HG03064 (cell line): Measurements from ENCODE around the gene ACAD9.
"Not testable (repeated sequence)": the region's sequence is repeated elsewhere in the genome, so short reads cannot be mapped to it uniquely, and the experiment has no call there.

Experiments
- ATAC-seq: cut with Tn5 transposase; IDR thresholded peaks from one replicate; pipeline ENCODE4 v1.9.1; 2021; ENCODE audit warnings: low read depth; ENCODE audit not compliant: unreplicated experiment

The ACAD9 gene

DNA sequence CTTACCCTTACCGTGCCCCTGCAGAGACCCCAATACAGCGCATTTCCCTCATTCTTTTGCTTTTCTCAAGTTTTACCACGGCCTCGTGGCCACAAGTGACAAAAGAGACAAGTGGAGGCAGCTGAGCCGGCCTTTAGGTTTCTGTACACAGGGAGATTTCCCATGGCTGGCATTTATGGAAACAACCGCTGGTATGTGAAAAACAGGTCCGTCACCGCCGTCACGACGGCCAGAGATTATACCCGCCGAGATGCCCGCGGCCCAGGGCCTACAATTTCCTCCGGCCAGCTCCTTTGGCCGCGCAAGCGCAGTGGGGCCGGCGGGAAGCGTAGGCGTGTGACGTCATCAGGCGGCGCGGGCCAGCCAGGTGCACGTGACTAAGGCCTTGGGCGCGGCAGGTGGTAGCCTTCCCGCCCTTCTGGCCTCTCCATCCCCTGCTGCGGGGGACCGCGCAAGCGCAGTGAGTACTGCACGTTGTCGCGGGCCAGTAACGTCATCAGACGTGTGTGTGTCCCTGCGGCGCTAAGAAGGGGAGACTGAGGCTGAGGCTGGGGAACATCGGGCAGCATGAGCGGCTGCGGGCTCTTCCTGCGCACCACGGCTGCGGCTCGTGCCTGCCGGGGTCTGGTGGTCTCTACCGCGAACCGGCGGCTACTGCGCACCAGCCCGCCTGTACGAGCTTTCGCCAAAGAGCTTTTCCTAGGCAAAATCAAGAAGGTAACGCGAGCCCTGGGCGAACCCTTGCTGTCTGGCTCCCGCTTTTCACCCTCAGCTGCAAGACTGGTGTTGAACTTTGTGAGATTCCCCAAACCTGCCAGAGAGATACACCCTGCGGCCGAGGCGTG, at the start of gene ACAD9:
TSS of gene ACAD9 (plus strand) at position 496 of the 845 bp plus-strand sequence. CDS start at position 568, 72 bp downstream.
- peak; percentile 75 for ATAC-seq

DNA sequence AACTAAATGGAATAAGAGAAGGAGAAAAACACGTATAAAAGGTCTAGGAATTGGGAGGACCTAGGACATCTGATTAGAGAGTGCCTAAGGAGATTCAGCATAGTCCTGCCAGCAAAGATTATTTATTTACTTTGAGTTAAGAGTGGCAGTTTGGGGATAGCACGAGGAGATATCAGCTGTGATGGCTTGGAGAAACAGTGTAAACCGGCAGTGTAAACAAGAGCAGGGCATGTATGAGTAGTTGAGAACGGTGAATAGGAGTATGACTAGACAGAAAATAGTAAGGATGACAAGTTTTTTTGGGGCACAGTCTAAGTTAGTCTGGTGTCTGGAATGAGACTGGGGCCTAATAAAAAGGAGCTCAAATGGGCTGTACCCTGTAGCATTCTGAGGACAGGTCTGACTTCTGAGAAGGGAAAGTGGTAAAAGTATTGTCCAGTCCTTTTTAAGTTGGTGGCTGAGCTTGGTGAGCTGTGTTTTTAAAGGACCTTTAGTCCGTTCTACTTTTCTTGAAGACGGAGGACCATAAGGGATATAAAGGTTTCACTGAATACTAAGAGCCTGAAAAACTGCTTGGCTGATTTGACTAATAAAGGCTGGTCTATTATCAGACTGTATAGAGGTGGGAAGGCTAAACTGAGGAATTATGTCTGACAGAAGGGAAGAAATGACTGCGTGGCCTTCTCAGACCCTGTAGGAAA, 49.3 kb upstream of the ACAD9 start:
- not testable (repeated sequence) for ATAC-seq

DNA sequence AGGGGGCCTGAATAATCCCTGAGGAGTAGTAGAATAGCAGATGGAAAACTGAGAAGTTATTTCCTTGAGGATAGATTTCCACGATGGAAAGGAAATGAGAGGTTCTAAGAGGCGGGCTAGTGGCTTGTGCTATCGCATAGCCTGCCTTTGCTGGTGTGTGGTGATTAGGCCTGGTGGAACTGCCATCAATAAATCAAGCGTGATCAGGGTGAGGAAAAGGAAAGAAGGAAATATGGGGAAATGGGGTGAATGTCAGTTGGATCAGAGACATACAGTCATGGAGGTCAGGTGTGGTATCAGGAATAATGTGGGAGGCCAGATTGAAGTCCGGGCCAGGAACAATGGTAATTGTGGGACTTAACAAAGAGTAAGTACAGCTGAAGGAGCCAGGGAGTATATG, 48.7 kb upstream of the ACAD9 start:
- not testable (repeated sequence) for ATAC-seq

GRCh38 chr3:128832979-128833378, 46.4 kb upstream of the ACAD9 start:
- ATAC-seq, result not testable (repeated sequence)

DNA sequence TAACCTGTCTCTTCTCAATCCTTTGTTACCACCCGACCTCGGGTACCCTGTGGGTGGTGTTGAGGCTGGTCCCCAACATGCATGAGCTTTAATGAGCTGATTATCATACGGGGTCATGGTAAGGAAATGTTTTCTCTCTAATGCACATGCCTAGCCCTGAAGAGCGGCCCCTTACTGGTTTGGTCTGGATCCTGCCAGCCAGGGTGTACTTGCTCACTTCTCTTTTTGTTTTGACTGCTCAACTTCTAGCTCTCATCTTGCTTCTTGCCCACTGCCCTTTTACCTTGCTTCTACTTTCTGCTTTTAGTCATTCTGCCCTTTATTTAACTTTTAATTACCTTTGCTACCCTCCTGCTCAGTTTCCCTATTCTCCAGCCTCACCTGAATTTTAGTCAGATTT, 44.3 kb upstream of the ACAD9 start:
- no peak for ATAC-seq

DNA sequence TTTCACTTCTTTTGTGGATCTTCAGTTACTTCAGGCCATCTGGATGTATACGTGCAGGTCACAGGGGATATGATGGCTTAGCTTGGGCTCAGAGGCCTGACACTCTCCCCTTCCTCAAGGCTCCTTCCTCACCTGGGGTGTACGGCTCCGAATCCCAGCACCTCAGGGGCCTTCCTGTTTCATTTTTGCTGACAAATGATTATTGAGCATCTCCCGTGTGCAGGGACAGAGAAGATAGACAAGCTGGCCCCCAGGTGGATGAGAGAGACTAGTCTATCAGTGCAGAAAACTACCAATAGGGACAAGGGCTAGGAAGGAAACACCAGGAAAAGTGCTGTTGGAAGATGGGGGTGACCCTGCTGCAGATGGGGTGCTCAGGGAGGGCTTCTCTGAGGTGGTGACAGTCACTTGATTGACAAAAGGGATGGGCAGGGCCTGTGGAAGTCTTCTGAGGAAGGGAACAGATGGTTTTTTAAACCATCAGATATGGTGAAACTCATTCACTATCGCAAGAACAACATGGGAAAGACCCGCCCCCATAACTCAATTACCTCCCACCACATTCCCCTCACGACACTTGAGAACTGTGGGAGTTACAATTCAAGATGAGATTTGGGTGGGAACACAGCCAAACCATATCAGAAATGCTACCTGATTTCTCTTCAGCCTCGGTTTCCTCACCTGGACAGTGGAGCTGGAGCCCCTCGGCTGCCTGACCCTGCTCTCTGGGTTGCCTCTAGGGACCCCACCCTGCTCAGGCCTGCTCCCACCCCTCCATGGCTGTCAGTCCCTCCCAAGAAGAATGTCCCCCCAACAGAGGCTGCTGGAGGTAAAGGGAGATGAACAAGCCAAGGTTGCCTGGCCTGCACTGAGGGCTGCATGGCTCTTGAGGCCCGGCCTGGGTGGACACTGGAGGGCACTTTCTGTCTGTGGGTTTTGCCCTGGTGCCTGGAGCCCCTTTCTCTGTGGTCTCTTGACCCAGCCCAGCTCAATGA, 37.2 kb upstream of the ACAD9 start:
- no peak for ATAC-seq

GRCh38 chr3:128844502-128844901, 34.9 kb upstream of the ACAD9 start:
- ATAC-seq, result no peak

DNA sequence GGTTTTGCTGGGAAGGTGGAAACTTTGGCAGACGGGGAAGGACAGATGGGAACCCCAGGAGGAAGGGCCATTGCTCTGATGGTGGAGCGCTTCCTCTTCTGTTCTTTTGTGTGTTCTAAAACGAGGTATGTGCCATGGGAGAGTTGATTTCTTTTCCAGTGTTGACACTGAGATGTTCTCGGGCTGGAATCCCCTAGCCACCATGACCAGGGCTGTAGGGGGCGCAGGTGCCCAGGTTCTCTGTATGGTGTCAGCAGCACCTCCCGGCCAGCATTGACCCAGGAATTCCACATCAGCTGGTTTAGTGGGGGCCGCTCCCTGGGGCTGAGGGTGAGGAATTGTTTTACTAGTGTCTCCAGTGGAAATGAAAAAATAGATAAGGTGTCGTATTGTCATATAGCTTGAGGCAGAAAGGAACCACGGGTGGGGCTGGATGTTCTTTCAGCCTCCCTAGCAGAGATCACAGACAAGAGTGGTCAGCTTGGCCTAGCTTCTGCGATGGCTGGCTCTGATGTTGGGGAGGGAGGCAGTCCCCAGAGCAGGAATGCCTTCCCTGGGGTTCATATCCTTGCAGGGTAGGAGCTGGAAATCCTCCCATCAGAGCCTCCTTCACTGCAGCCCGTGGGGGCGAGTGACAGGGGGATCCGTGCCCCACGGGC, 34.2 kb upstream of the ACAD9 start:
- ATAC-seq, result no peak

DNA sequence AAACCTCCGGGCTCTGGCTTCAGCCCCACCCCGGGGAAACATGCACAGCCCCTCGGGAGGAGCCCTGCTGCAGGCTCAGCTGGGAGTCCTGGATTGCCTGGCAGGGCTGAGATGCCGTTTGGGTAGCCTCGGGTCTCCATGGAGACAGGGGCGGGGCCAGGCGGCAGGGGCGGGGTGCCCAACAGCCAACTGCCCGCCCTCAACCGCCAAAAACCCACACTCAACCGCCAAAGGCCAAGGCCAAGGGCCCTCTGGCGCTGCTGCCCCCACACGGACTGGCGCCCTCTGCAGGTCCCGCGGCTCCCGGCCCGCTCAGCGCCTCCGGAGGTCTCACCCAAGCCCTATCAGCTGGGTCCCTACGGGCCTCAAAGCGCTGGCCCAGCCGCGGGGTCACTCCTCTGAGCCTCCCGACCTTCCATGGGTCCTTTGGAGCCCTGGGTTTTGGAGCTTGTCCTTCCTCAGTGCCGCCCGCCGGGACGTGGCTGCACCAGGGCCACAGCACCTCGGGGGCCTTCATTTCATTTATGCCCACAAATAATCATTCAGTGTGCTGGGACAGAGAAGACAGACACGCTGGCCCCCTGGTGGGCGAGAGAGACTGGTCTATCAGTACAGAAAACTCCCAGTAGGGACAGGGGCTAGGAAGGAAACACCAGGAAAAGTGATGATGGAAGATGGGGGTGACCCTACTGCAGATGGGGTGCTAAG, 33.5 kb upstream of the ACAD9 start:
- ATAC-seq, result peak; percentile 83

- ATAC-seq, result no peak
Measured at GRCh38 chr3:128846486-128846891, 32.9 kb upstream of the ACAD9 start.

- ATAC-seq, result no peak
Measured at GRCh38 chr3:128847666-128848370, 31.6 kb upstream of the ACAD9 start.

DNA sequence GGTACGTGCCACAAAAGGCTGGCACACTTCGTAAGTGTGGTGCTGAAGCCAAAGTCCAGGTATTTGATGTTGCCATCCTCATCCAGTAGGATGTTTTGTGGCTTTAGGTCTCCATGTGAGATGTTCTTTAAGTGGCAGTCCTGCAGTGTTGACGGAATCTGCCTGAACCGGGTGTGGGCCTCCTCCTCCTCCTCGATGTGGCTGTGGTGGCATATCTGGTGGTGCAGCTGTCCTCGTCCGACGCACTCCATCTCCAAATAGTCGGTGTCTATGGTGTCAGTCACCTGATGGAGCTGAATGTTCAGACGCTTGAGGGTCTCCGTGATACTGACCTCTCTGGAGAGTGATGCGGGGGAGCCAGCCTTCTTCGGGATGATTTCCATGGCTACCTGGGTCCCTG, 30.5 kb upstream of the ACAD9 start:
- ATAC-seq, result no peak

- ATAC-seq, result no peak
Measured at GRCh38 chr3:128849911-128850455, 29.4 kb upstream of the ACAD9 start.

GRCh38 chr3:128850544-128850943, 28.9 kb upstream of the ACAD9 start:
- ATAC-seq, result no peak

DNA sequence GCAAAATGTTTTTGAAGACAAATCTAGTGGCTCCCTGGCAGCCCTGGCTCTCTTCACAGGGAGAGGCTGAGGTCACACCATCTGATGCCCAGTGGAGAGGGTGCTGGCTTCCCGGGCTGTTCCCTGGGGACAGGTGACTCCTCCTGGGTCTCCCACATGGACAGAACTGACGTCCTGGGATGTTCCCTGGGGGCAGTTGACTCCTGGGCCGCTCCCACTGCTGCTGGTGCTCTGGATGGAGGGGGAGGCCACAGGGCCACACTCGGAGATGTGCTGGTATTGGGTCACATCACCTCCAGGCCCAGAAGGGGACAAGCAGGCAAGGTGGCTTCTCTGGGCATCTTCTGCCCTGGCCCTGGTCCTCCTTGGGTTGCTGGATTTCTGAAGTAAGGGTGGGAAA, 27.8 kb upstream of the ACAD9 start:
- no peak for ATAC-seq

DNA sequence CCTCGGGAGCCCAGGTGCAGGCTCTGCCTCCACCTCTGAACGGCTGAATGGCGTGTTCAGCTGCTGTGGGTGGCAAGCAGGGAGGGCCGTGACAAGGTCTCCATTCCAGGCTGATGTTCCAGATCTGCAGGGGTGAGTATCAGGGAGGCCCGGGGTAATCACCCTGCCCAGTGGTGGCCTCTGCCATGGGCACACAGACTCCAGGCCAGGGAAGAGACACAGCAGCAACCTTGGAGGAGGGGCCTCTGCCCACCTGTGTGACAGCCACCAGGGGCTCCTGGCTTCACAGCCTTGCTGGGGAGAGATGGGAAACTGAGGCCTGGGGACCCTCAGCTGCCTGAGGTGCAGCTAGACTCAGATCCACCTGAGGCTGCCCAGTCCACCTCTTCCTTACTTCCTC, 25.6 kb upstream of the ACAD9 start:
- no peak for ATAC-seq

GRCh38 chr3:128854475-128854874, 24.9 kb upstream of the ACAD9 start:
- no peak for ATAC-seq

DNA sequence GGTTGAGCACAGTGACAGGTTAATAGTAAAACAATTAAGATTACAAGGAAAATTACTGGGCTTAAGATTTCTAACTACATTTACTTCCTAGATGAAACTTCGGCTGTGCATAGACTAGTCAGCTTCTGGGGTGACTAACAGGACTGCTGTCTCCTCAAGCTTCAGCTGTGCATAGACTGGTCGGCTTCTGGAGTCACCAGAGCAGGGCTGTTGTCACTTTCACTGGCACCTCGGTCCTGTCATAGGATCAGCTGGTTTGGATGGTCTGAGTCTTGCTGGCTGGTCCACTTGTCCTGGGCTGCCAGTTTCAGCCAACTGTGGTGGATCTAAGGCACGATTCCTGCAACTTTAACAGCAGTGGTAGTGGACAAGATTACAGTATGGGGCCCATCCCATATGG, 23.9 kb upstream of the ACAD9 start:
- no peak for ATAC-seq

- no peak for ATAC-seq
Measured at GRCh38 chr3:128858167-128858566, 21.3 kb upstream of the ACAD9 start.
